ENCODE measurements around the gene GATA3. TPM values are rescaled to one million over a fixed set of nuclear protein-coding genes. Genes with fewer than 3 reads are reported as not detected.

The GATA3 gene
- total and polyA plus RNA-seq, 2 experiments from 2014 or later, result not detected

DNA sequence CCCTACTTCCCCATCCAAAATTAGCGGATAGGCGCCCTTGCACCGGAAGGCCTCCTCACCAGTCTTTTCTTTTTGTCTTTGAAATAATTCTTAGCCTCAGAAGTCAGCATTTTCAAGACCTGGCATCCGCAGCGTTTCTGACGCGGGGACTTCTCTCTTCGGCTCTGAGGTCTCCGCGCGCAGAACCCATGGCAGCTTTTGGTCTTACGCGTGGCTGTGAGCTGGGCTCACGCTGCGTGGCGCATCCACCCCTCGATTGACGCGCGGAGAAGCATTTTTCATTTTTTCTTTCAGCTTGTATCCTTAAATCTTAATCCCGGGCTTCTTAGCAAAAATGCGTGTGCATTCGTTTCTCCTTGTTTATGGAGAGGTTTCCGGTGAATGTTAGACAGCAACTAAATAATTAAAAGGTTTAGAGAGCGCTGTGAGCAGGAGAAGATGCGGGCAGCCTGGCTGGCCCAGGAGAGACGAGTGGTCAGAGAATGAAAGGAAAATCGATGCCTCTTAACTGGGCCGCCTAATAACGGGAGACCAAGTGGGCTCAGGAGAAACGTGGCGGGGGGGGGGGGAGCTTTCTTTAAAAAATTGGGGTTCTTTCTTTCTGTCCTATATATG, 2.0 kb upstream of the GATA3 start:
- Histone ChIP-seq H3K9me3 (ENCODE audit: low read depth) (no peaks in the 10 kb centered on the region), H3K4me2 (ENCODE audit: unreplicated experiment) (no peak overlapping the region), H3K9me2 (ENCODE audit: insufficient read depth) (no peaks in the 10 kb centered on the region), H4K20me1 (ENCODE audit: insufficient read depth) (no peaks in the 10 kb centered on the region), H3K9ac (no peak overlapping the region), H3K27ac (no peak overlapping the region), H2AFZ (no peak overlapping the region), H3K4me1 (ENCODE audit: insufficient read depth) (0 out of 2 replicates have a peak, but pooled peaks cover 3% of the 10 kb centered on the region), H3K4me3 (no peak overlapping the region), H3K36me3 (ENCODE audit: low read depth) (no peaks in the 10 kb centered on the region), H3F3A (ENCODE audit: insufficient read depth) (no peaks in the 10 kb centered on the region), H3K79me2 (ENCODE audit: insufficient read depth) (no peaks in the 10 kb centered on the region), H3K27me3 (replicated peaks; ENCODE audit: insufficient read depth) (peaks cover 85% of the 10 kb centered on the region)
- in situ Hi-C loops (cut with MboI), result no loop called here
- whole genome bisulfite sequencing, 2 experiments (ENCODE audit: low coverage in 1 of 2, low lambda C conversion rate in 2 of 2, missing lambda C conversion rate in 2 of 2), result 26 to 29% methylated on average over 32 of the region's 32 CpGs
- 0 out of 2 replicates have a peak, but pooled peaks have one; percentile 47 for TF ChIP-seq EZH2phosphoT487 (IDR thresholded peaks at IDR 0.05; ENCODE audit: insufficient read depth, low read depth)
- TF ChIP-seq EZH2 (IDR thresholded peaks at IDR 0.05; ENCODE audit: insufficient read depth, poor library complexity, severe bottlenecking), result peak; percentile 74
- no peak for DNase-seq

DNA sequence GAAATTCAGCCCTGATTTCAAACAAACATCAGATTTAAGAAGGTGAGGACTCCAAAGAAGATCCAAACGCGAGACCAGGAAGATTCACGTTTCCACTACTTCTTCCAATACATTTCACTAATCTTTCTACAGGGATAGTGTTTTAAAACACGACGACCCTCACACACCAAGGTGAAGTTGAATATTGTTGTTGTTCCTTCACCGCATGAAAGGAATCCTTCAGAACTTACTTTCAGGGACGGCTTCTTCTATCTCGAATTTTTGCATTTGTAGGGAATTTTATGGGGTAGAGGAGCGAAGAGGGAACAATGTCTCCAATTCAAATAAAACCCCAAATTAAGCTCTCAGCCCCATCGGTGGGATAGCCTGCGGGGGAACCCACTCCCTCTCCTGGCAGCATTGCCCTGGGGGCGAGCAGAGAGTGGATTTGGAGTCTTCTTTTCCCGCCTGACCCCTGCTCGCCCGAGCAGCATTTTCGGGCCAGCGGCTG, 1.5 kb upstream of the GATA3 start:
- H3K27me3 ChIP-seq (replicated peaks; ENCODE audit: insufficient read depth), result peaks cover 79% of the 10 kb centered on the region
- WGBS, 2 experiments (ENCODE audit: low coverage in 1 of 2, low lambda C conversion rate in 2 of 2, missing lambda C conversion rate in 2 of 2), result 12 to 15% methylated on average over 17 of the region's 17 CpGs
- no peak overlapping the region for H3K9ac ChIP-seq
- 0 out of 2 replicates have a peak, but pooled peaks cover 3% of the 10 kb centered on the region for H3K4me1 ChIP-seq (ENCODE audit: insufficient read depth)
- no peak overlapping the region for H3K4me3 ChIP-seq
- no peaks in the 10 kb centered on the region for H3K9me3 ChIP-seq (ENCODE audit: low read depth)
- no peaks in the 10 kb centered on the region for H4K20me1 ChIP-seq (ENCODE audit: insufficient read depth)
- DNase-seq, result no peak
- no peak overlapping the region for H2AFZ ChIP-seq
- no peaks in the 10 kb centered on the region for H3K36me3 ChIP-seq (ENCODE audit: low read depth)
- H3F3A ChIP-seq (ENCODE audit: insufficient read depth), result no peaks in the 10 kb centered on the region
- H3K79me2 ChIP-seq (ENCODE audit: insufficient read depth), result no peaks in the 10 kb centered on the region
- no peak overlapping the region for H3K27ac ChIP-seq
- TF ChIP-seq EZH2 (IDR thresholded peaks at IDR 0.05; ENCODE audit: insufficient read depth, poor library complexity, severe bottlenecking) (no peak), EZH2phosphoT487 (IDR thresholded peaks at IDR 0.05; ENCODE audit: insufficient read depth, low read depth) (peak; percentile 59; the same call in 1 of the 2 replicates)
- peak overlapping the region; percentile 10 for H3K4me2 ChIP-seq (ENCODE audit: unreplicated experiment)
- in situ Hi-C loops (cut with MboI), result no loop called here
- H3K9me2 ChIP-seq (ENCODE audit: insufficient read depth), result no peaks in the 10 kb centered on the region

DNA sequence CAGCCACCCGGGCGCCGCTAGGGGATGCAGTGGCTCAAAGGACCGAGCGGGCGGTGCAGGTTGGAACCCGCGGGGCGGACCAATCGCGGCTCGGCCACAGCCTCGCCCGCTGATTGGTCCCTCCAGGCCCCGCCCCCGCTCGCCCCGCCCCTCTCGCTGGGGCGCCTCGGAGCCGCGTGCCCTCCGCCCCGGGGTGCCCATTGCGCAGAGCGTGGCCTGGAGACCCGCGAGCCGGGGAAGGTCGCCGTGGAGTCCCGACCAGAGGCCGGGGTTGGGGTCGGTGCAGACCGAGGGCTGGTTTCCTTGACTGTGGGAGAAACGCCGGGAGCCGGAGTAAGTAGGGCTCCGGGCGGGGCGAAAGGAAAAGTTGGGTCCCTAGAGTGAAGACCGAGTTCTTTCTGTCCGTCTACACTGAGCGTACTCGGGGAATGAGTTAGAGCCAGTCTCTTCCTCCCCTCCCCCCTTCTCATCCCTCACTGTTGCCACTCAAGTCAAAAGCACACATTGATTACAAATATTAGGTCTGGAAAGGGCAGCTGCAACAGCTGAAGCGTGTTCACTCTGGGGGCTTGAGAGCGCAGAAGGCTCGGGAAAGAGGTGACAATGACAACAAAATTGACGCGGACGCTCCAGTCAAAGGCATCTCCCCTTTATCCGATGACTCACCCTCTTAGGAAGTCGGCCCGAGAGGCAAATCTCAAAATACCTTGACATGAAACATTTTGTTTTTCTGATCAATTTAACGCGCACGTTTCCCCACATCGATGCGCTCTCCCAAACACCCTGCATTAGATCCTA, 843 bp upstream of the GATA3 start:
- Histone ChIP-seq H3K79me2 (ENCODE audit: insufficient read depth) (no peaks in the 10 kb centered on the region), H3F3A (ENCODE audit: insufficient read depth) (no peaks in the 10 kb centered on the region), H3K4me1 (ENCODE audit: insufficient read depth) (0 out of 2 replicates have a peak, but pooled peaks cover 3% of the 10 kb centered on the region), H3K4me2 (ENCODE audit: unreplicated experiment) (peak overlapping the region; percentile 62), H3K9me3 (ENCODE audit: low read depth) (no peaks in the 10 kb centered on the region), H3K9ac (no peak overlapping the region), H3K4me3 (peak overlapping the region; percentile 57), H3K27me3 (replicated peaks; ENCODE audit: insufficient read depth) (peaks cover 76% of the 10 kb centered on the region), H2AFZ (peak overlapping the region; percentile 20; the same call in 1 of the 2 replicates), H4K20me1 (ENCODE audit: insufficient read depth) (no peaks in the 10 kb centered on the region), H3K27ac (no peak overlapping the region), H3K36me3 (ENCODE audit: low read depth) (no peaks in the 10 kb centered on the region), H3K9me2 (ENCODE audit: insufficient read depth) (no peaks in the 10 kb centered on the region)
- WGBS, 2 experiments (ENCODE audit: low coverage in 1 of 2, low lambda C conversion rate in 2 of 2, missing lambda C conversion rate in 2 of 2), result 4 to 5% methylated on average over 35 to 60 of the region's 60 CpGs
- TF ChIP-seq EZH2 (IDR thresholded peaks at IDR 0.05; ENCODE audit: insufficient read depth, poor library complexity, severe bottlenecking), result no peak
- no peak for TF ChIP-seq EZH2phosphoT487 (IDR thresholded peaks at IDR 0.05; ENCODE audit: insufficient read depth, low read depth)
- DNase-seq, result peak; percentile 88
- in situ Hi-C loops (cut with MboI), result no loop called here

DNA sequence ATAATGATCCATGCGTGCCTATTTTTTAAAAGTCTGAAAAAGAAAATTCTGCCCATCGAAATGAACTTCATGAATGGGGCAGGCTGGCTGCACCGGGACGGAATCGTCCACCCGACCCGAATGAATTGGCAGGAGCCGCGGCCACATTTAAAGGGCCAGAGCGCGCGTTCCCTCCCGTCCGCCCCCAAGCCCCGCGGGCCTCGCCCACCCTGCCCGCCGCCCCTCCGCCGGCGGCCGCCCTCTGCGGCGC, 319 bp upstream of the GATA3 start:
- in situ Hi-C loops (cut with MboI), result no loop called here
- Histone ChIP-seq H3K36me3 (ENCODE audit: low read depth) (no peaks in the 10 kb centered on the region), H3F3A (ENCODE audit: insufficient read depth) (no peaks in the 10 kb centered on the region), H2AFZ (no peak overlapping the region), H4K20me1 (ENCODE audit: insufficient read depth) (no peaks in the 10 kb centered on the region), H3K9me2 (ENCODE audit: insufficient read depth) (no peaks in the 10 kb centered on the region), H3K9ac (no peak overlapping the region), H3K9me3 (ENCODE audit: low read depth) (no peaks in the 10 kb centered on the region), H3K27me3 (replicated peaks; ENCODE audit: insufficient read depth) (peaks cover 77% of the 10 kb centered on the region), H3K4me3 (peak overlapping the region; percentile 57), H3K79me2 (ENCODE audit: insufficient read depth) (no peaks in the 10 kb centered on the region), H3K4me2 (ENCODE audit: unreplicated experiment) (peak overlapping the region; percentile 62), H3K27ac (no peak overlapping the region), H3K4me1 (ENCODE audit: insufficient read depth) (0 out of 2 replicates have a peak, but pooled peaks cover 3% of the 10 kb centered on the region)
- no peak for TF ChIP-seq EZH2phosphoT487 (IDR thresholded peaks at IDR 0.05; ENCODE audit: insufficient read depth, low read depth)
- no peak for TF ChIP-seq EZH2 (IDR thresholded peaks at IDR 0.05; ENCODE audit: insufficient read depth, poor library complexity, severe bottlenecking)
- 1 to 3% methylated on average over 5 to 19 of the region's 25 CpGs for WGBS, 2 experiments (ENCODE audit: low coverage in 1 of 2, low lambda C conversion rate in 2 of 2, missing lambda C conversion rate in 2 of 2)
- peak; percentile 30 for DNase-seq

Measured in GM23248 (cell line).